Left colon (tissue), 2 donors: ENCODE data around the gene COPG1. TPM values are rescaled to one million over a fixed set of nuclear protein-coding genes. Genes with fewer than 3 reads are reported as not detected.

ENCODE experiments used
- ATAC-seq: fragments of 200-7000 bp; cut with Tn5 transposase; one replicate; pipeline ENCODE4 v1.9.1; 2020; ENCODE audit warnings: mild to moderate bottlenecking, moderate library complexity
- DNase-seq, 2 donors: peaks; one replicate each; pipeline ENCODE4 v3.0.0-alpha.2; 2020
- intact Hi-C, 2 donors: fragments of 100-400 bp; cut with DNase I in 1 of 2; cut with micrococcal nuclease in 1 of 2; formaldehyde crosslinking; loops; one replicate each; pipeline versions ENCODE4 v1.11.2 to v1.14.0; 2022; cut with DNase I, micrococcal nuclease
- total RNA-seq, 2 donors: library from RNA; stranded (reverse); fragmentation: NEBNext Ultra II Directional; extraction: Animal tissue kit (Norgen Biotek cat#: 25700); gene quantifications; one replicate each; pipeline ENCODE4 v1.2.1, GENCODE V29; 2021
- donor health status: DM: no; HTN: no; CAD: no.
- donor health status: DM: yes; HTN: yes; CAD: no.

COPG1 gene
- total RNA-seq, 2 donors from 2014 or later = 240 to 307 TPM

DNA sequence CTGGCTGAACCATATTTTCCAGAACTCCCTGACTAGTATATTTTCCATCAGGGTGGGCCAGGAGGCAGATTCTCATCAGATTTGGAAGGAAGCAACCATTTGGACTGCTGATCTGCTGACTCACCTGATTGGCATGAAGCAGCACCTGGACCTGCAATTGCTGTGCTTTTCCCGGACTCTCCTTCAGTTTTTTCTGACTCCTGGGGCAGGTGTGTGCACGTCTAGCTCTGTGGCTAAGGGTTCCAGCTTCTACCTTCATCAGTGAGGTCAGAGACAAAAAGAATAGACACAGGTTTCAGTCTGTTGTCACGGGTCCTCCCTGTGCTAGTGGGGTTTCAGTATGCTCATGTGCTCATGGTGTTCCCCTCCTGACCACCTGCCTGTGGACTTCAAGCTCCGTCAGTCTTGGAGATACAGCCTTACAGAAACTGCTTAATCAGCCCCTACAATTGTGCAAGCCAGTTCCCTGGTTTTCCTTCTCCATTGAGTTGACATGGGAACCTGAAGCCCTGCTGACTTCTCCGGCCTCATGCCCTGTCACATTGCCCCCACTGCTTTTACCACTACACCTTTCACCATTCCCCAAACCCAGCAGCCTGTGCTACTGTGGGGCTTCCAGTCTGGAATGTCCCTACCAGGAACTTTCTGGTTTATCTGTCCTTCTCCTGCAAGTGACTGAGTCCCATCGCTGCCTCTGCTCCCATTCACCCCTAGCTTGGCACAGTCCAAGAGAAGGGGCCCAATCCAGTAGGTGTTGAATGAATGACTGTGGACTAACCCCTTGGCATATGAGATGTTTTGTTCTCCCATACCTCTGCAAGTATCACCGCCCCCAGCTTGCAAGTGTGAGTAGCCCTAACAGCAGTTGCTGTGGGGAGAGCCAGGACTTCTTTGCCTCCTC is 61.0 kb downstream of the COPG1 start:
- intact Hi-C loops = no loop called here
- ATAC-seq (no peak), DNase-seq (peak in 1 of 2 donors; percentile 52)

GRCh38 chr3:129311054-129311902 is 61.9 kb downstream of the COPG1 start:
- intact Hi-C loops = no loop called here
- ATAC-seq (no peak), DNase-seq (no peak)

- intact Hi-C loops = no loop called here
- ATAC-seq (no peak), DNase-seq (no peak)
These were observed 62.7 kb downstream of the COPG1 start for GRCh38 chr3:129312021-129312639.

- ATAC-seq = no peak
- no peak for DNase-seq
- intact Hi-C loops = no loop called here
These were observed 63.4 kb downstream of the COPG1 start for GRCh38 chr3:129312671-129313414.

GRCh38 chr3:129313415-129313664 is 63.9 kb downstream of the COPG1 start:
- intact Hi-C loops = no loop called here
- ATAC-seq = no peak
- DNase-seq = no peak

DNA sequence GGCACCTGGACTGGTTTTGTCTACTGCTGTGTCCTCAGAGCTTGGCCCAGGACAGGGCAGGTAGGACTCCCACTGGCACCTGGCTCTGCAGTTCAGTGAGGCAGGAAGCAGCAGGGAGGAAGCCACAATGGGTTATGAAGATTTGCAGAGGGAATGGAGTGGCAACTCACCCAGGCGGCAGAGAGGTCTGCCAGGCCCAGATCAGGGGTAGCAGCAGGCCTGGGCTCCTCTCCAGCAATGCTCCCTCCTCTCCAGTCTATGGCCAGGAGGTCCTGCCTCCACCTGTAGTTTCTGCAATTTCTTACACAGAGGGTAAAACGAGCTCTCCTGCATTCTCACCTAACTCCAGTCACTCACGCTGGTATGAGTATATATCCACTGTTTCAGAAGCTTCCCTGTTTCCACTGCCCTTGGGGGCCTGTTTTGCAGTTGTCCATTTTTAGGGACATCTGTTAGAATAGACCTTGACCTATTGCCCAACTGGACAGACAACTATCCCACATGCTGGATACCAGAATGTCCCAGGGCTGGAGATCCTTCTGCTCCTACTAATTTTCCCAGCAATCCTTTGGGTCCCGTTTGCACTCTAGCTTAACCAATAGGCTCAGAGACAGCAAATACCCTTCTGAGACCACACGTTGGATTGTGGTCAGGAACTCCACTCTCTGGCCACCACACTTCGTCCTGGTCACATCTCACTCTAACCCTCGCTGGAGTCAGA is 64.4 kb downstream of the COPG1 start:
- ATAC-seq (no peak), DNase-seq (no peak)
- intact Hi-C loops = no loop called here

- intact Hi-C loops = no loop called here
- ATAC-seq = peak; percentile 35
- DNase-seq = peak; percentile 79 to 83
These were observed 65.2 kb downstream of the COPG1 start for GRCh38 chr3:129314386-129315222.

DNA sequence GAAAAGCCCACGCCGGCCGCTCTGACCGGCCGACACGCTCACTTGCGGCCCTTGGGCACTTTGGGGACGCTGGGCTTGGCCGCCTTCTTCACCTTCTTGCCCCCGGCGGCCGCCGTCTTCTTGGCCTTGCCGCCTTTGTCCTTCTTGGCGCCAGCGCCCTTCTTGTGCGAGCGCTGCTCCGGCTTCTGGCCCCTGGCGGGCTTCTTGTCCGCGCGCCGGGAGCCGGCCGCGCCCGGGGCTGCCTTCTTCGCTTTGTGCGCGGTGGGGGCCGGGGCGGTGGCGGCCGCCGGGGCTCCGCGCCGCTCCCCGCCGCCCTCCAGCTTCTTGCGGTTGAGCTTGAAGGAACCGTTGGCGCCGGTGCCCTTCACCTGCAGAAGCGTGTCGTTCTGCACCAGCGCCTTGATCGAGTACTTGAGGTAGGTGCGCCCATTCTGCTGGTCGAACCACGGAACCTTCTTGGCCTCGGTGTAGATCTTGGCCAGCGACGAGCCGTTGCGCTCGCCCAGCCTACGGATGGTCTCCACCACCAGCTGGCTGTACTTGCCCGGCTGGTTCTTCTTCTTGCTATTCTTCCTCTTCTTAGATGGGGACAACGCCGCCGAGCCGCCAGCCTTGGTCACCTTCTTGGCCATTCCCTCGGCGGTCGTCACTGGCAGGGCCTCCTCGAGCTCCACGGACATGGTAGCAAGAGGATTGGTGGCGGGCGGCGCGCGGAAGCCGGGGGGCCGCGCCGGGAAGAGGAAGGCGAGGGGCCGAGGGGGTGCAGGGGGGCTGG is 66.0 kb downstream of the COPG1 start:
- intact Hi-C loops = no loop called here
- DNase-seq (peak; percentile 42 to 60), ATAC-seq (peak; percentile 28)

DNA sequence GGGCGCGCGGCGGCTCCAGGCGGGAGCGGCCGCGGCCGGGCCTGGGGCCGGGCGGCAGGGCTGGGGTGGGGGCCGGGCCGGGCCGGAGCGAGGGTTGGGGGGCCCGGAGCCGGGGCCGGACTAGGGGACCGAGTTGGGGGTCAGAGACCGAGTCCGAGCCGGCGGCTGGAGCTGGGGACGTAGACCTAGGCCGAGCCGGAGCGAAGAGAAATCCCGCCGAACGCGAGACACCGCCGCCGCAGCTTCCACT is 66.5 kb downstream of the COPG1 start:
- DNase-seq = no peak
- intact Hi-C loops = no loop called here
- ATAC-seq = no peak

DNA sequence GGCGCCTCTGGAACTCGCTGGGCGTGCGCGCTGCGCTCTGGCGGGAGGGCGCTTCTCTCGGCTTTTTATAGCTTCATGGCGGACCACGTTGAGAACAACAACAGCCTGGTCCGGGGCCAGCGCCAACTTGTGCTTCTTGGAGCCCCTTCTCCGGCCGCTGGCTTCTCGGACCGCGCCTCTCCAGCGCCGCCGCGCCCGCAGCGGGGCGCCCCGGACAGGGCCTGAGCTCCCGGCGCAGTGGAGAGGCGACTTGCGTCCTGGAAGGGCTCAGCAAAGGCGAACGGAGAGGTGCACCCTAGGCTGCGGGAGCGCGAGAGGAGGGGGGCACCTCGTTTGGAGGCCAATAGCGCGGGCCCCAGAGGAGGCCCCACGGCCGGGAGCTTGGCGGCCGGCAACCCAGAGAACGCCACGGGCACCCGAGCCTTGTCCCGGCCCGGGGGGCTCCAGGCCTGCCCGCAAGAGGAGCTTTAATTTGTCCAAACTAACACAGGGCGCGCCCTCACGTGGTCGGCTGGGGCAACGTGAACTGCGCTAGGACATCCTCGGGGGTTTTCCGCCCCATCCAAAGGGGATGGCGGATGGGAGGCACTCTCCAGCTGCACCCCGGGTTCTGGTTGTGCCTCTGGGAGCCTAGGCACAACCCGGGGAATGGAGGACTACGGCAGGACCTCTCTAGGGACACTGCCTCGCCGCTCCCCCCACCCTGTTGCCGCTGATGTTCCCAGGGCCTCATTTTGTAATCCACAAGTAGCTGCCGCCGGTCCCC is 67.0 kb downstream of the COPG1 start:
- DNase-seq (peak; percentile 79 to 92), ATAC-seq (peak; percentile 58)
- intact Hi-C loops = no loop called here

DNA sequence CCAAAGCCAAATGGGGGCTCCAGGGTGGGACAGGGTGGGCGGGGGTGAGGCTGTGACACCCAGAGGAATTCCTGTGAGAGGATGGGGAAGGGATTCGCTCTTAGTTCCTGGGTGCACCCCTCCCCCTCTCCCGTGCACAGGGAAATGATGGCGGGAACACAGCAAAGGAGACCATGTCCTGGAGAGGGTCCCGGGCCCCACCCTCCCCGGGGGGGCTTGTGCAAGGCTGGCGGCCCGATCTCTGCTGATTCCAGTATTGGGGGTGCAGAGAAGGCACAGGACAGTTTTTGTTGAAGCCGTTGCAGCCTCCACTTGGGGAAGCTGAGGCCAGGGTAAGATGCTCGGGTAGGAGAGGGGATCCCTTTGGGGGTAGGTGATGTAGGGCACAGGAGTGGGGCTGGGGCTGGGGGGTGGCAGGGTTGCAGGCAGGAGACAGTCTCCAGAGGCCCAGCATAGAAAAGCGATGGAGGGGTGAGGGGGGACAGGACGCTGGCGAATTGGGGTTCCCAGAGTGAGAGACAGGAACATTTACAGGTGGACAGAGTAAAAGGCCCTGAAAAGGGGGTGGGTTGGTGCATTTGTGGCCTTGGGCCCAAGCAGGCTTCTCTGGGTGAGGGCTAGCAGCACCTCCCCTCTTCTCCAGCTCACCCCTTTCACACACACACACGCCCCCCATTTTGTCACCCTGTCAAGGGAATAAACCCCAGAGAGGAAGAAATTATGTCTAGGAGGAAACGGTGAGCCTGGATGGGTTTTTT is 67.8 kb downstream of the COPG1 start:
- ATAC-seq = no peak
- intact Hi-C loops = no loop called here
- DNase-seq = no peak

GRCh38 chr3:129317848-129318247 is 68.4 kb downstream of the COPG1 start:
- DNase-seq (no peak), ATAC-seq (no peak)
- intact Hi-C loops = no loop called here

GRCh38 chr3:129318921-129319320 is 69.5 kb downstream of the COPG1 start:
- DNase-seq = no peak
- no peak for ATAC-seq
- intact Hi-C loops = no loop called here

DNA sequence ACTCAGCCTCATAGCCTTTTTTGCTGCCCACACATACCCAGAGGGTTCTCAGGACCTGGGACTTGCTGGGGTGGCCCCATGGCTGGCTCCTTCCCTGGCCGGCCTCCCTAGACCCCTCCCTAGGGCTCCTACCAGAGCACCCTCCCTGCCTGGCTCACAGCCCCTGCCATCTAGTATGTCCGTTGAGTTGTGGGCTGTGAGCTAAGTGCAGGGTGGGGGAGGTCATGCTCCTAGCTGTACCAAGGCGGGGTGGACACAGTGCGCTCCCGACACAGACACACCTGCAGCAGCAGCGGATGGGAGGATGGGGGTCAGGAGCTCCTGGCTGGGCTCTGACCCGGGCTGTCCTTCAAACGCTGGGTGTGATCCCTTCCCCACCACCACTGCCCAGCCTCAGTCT is 70.9 kb downstream of the COPG1 start:
- no peak for DNase-seq

GRCh38 chr3:129320825-129321487 is 71.5 kb downstream of the COPG1 start:
- DNase-seq = no peak
- ATAC-seq = no peak
- intact Hi-C loops = no loop called here

More for the DNA sequence above, 70.9 kb downstream of the COPG1 start:
- intact Hi-C loops = no loop called here
- no peak for ATAC-seq
